SK-N-MC (cell line): Measurements from ENCODE around the gene GAL3ST3.
"Not testable (repeated sequence)": the region's sequence is repeated elsewhere in the genome, so short reads cannot be mapped to it uniquely, and the experiment has no call there.

Source experiments
- DNase-seq: peaks from one replicate; pipeline ENCODE4 v3.0.0-alpha.2; 2011; ENCODE audit warnings: low read depth, low spot score
- H3K27ac ChIP-seq: fragments of 200-600 bp; sonication (generic); 2 replicates; pipeline ENCODE4 v1.5.1; 2016; ENCODE audit warnings: mixed run types
- H3K36me3 ChIP-seq: fragments of 200-600 bp; sonication (generic); 2 replicates; pipeline ENCODE4 v1.6.1; 2017; ENCODE audit warnings: antibody characterized with exemption, low read length, mixed read lengths; ENCODE audit not compliant: insufficient read depth
- H3K4me3 ChIP-seq: fragments of 200-600 bp; sonication (generic); 2 replicates; pipeline ENCODE4 v1.5.1; 2016
- H3K9ac ChIP-seq: fragments of 200-600 bp; sonication (generic); 2 replicates; pipeline ENCODE4 v1.8.0; 2017; ENCODE audit warnings: mixed run types, mixed read lengths; ENCODE audit not compliant: insufficient read length
- H3K9me3 ChIP-seq: fragments of 200-600 bp; sonication (generic); 2 replicates; pipeline ENCODE4 v1.6.1; 2017; ENCODE audit warnings: low read depth, mild to moderate bottlenecking, antibody characterized with exemption, low read length, moderate library complexity, mixed read lengths
- EZH2 ChIP-seq: fragments of 200-600 bp; sonication (generic); IDR thresholded peaks from one replicate; pipeline ENCODE4 v1.6.1; 2017; ENCODE audit warnings: antibody characterized with exemption
- FOXP2 ChIP-seq: optimal IDR thresholded peaks from 2 replicates; pipeline ENCODE3; 2011; ENCODE audit warnings: mild to moderate bottlenecking, moderate library complexity; ENCODE audit not compliant: insufficient read depth; ENCODE audit errors: extremely low read length, control extremely low read depth
- POLR2AphosphoS5 ChIP-seq: IDR thresholded peaks from 2 replicates; pipeline ENCODE4 v1.6.1; 2012; ENCODE audit warnings: mild to moderate bottlenecking, low read depth, low read length, borderline replicate concordance

The GAL3ST3 gene

GRCh38 chr11:66081505-66081904 is 32.5 kb upstream of the GAL3ST3 start:
- Histone ChIP-seq H3K4me3 (no peak overlapping the region), H3K9ac (no peak overlapping the region), H3K36me3 (no peaks in the 10 kb centered on the region), H3K9me3 (no peaks in the 10 kb centered on the region), H3K27ac (no peak overlapping the region)
- no peak for DNase-seq
- TF ChIP-seq POLR2AphosphoS5 (no peak), EZH2 (no peak), FOXP2 (no peak)

DNA sequence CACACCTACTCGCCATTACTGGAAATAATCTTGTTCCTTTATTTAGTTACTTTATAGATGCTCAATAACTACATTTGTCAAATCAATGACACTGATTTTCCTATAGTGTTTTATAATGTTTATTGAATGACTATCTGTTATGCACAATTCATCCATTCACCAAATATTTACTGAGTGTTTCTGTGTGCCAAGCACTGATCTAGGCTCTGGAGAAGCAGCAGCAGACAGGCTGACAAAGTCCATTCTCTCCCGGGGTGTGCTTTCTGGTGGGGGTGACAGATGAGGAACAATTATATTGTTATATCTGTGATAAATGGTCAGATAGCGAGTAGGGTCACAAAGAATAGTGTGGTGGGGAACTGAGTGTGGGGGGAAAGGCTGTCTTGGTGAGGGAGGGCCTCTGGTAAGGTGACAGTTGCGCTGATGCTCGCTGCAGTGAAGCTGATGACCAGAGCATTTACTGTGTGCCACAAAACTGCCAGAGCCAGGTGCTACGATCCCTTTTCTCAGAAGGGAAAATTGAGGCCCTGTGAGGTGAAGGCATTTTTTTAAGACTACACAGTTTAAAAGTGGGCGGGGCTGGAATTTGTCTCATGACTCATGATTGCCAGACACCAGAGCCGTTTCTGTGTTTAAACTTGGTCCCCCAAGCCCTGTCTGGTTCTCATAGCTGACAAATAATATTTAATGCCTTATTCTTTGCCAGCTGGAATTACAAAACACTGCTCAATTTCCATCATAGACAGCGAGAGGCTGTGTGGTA is 31.3 kb upstream of the GAL3ST3 start:
- Histone ChIP-seq H3K9ac (no peak overlapping the region), H3K4me3 (no peak overlapping the region), H3K9me3 (no peaks in the 10 kb centered on the region), H3K36me3 (no peaks in the 10 kb centered on the region), H3K27ac (no peak overlapping the region)
- no peak for TF ChIP-seq POLR2AphosphoS5
- TF ChIP-seq EZH2, result no peak
- no peak for TF ChIP-seq FOXP2
- DNase-seq, result no peak

- H3K9me3 ChIP-seq, H3K4me3 ChIP-seq, H3K36me3 ChIP-seq, DNase-seq, H3K9ac ChIP-seq, H3K27ac ChIP-seq: not testable (repeated sequence)
These were observed 30.0 kb upstream of the GAL3ST3 start for GRCh38 chr11:66078949-66079348.

DNA sequence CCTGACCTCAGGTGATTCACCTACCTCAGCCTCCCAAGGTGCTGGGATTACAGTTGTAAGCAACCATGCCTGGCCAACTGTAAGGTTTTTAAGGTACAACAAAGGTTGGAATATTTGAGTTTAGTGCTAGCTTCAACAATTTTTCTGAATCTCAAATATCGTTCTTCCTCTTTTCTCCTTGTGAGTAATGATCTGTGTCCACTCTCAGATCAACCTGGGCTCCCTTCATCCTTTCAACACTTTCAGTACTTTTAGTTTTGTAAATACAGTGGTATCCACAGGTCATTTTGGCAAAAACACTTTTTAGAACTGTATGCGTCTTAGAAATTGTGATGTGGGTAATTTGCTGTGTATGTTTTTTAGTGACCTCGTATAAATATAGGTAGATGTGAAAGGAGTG is 29.0 kb upstream of the GAL3ST3 start:
- peaks cover 7% of the 10 kb centered on the region; the same call in 1 of the 2 replicates for H3K36me3 ChIP-seq
- no peak overlapping the region for H3K9ac ChIP-seq
- TF ChIP-seq FOXP2 (no peak), EZH2 (no peak)
- no peaks in the 10 kb centered on the region for H3K9me3 ChIP-seq
- DNase-seq, result no peak
- no peak overlapping the region for H3K27ac ChIP-seq
- H3K4me3 ChIP-seq, result no peak overlapping the region

DNA sequence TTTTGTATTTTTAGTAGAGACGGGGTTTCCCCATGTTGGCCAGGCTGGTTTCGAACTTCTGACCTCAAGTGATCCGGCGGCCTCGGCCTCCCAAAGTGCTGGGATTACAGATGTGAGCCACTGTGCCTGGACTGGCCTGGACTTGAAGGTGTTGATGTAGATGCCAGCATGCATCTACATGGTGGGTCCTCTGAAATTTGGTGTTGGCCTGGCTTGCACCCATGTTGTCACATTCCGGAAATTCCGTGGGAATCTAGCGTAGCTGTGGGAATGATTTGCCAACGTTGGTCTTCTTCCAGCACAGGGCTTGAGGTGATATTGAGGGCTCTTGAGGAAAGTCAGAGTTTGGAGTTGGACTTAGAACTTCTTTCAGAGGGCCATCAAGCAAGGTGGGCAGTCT is 27.6 kb upstream of the GAL3ST3 start:
- H3K4me3 ChIP-seq, result no peak overlapping the region
- H3K27ac ChIP-seq, result no peak overlapping the region
- DNase-seq, result no peak
- H3K9me3 ChIP-seq, result no peaks in the 10 kb centered on the region
- H3K9ac ChIP-seq, result no peak overlapping the region
- TF ChIP-seq EZH2 (no peak), FOXP2 (no peak), POLR2AphosphoS5 (no peak)
- H3K36me3 ChIP-seq, result peaks cover 7% of the 10 kb centered on the region; the same call in 1 of the 2 replicates

DNA sequence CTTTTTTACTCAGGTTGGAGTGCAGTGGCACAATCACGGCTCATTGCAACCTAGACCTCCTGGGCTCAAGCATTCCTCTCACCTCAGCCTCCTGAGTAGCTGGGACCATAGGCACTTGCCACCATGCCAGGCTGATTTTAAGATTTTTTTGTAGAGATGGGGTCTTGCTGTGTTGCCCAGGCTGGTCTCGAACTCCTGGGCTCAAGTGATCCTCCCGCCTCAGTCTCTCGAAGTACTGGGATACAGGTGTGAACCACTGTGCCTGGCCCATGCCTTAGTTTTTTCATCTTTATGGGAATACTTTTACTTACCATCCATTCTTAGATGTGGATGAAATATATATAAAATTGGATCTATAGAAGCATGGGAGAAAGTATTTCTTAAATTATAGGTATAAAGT is 26.3 kb upstream of the GAL3ST3 start:
- no peak for DNase-seq
- no peaks in the 10 kb centered on the region for H3K9me3 ChIP-seq
- TF ChIP-seq POLR2AphosphoS5 (no peak), EZH2 (no peak), FOXP2 (no peak)
- no peak overlapping the region for H3K4me3 ChIP-seq
- no peak overlapping the region for H3K27ac ChIP-seq
- no peak overlapping the region for H3K9ac ChIP-seq
- peaks cover 7% of the 10 kb centered on the region; the same call in 1 of the 2 replicates for H3K36me3 ChIP-seq

DNA sequence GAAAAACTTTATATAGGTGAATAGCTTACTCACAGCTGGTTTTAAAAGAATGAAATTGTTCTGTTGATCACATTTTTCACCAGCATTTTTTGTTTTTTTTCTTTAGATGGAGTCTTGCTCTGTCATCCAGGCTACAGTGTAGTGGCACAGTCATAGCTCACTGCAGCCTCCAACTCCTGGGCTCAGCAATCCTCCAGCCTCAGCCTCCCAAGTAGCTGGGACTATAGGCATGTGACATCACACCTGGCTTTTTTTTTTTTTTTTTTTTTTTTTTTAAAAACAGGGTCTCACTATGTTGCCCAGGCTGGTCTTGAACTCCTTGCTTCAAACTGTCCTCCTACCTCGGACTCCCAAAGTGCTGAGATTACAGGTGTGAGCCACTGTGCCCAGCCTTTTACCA is 24.7 kb upstream of the GAL3ST3 start:
- Histone ChIP-seq H3K27ac (no peak overlapping the region), H3K36me3 (peaks cover 12% of the 10 kb centered on the region), H3K9ac (no peak overlapping the region), H3K4me3 (no peak overlapping the region), H3K9me3 (no peaks in the 10 kb centered on the region)
- no peak for TF ChIP-seq EZH2
- no peak for TF ChIP-seq FOXP2
- no peak for TF ChIP-seq POLR2AphosphoS5
- no peak for DNase-seq

DNA sequence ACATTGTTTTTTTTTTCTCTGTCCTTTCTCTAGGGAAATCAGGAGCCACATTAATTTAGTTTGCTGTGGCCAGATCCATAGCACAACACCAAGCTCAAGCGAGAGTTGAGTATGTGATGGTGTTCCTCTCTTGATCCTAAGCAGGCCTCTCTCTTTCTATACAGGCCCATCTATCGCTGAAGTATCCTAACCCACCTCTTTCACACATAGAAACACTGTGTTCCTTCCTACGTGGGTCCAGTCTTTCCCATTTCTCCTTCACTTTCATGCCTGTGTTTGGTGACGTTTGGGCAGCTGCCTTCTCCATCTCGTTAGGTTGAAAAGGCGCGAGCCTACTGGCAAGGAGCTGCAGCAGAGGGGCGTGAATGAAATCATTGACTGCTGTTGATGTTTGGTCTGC is 23.6 kb upstream of the GAL3ST3 start:
- H3K4me3 ChIP-seq, result no peak overlapping the region; the same call in 1 of the 2 replicates
- peak overlapping the region; percentile 68; the same call in 1 of the 2 replicates for H3K27ac ChIP-seq
- H3K9ac ChIP-seq, result no peak overlapping the region
- H3K36me3 ChIP-seq, result peaks cover 24% of the 10 kb centered on the region
- H3K9me3 ChIP-seq, result no peaks in the 10 kb centered on the region
- DNase-seq, result no peak
- TF ChIP-seq EZH2, result no peak
- no peak for TF ChIP-seq POLR2AphosphoS5
- TF ChIP-seq FOXP2, result no peak

- peaks cover 28% of the 10 kb centered on the region for H3K36me3 ChIP-seq
- H3K9ac ChIP-seq, result peak overlapping the region; percentile 69
- TF ChIP-seq POLR2AphosphoS5, result no peak
- no peak for TF ChIP-seq EZH2
- no peak for TF ChIP-seq FOXP2
- no peak for DNase-seq
- H3K9me3 ChIP-seq, result no peaks in the 10 kb centered on the region
- peak overlapping the region; percentile 68; the same call in 1 of the 2 replicates for H3K27ac ChIP-seq
- peak overlapping the region; percentile 88 for H3K4me3 ChIP-seq
These were observed 23.1 kb upstream of the GAL3ST3 start for GRCh38 chr11:66072081-66072480.
